Measurements from ENCODE around the gene SPINK4. TPM values are rescaled to one million over a fixed set of nuclear protein-coding genes. Genes with fewer than 3 reads are reported as not detected.

Gene SPINK4
- total RNA-seq, 1 donor from 2014 or later = not detected

- Mint-ChIP-seq H3K4me3 (no peak overlapping the region), H3K4me1 (peaks cover 15% of the 10 kb centered on the region), H3K9me3 (no peaks in the 10 kb centered on the region), H3K36me3 (ENCODE audit: low read depth) (no peaks in the 10 kb centered on the region), H3K27ac (no peak overlapping the region), H3K27me3 (no peaks in the 10 kb centered on the region)
- intact Hi-C loops (cut with micrococcal nuclease) = no loop called here
- ATAC-seq (ENCODE audit: low read depth) = no peak
- ChIA-PET CTCF (no interaction called here), POLR2A (no interaction called here)
- TF ChIP-seq CTCF (IDR thresholded peaks at IDR 0.05) = no peak
- DNase-seq = no peak
Observed at GRCh38 chr9:33197279-33198152, 42.5 kb upstream of the SPINK4 start.

DNA sequence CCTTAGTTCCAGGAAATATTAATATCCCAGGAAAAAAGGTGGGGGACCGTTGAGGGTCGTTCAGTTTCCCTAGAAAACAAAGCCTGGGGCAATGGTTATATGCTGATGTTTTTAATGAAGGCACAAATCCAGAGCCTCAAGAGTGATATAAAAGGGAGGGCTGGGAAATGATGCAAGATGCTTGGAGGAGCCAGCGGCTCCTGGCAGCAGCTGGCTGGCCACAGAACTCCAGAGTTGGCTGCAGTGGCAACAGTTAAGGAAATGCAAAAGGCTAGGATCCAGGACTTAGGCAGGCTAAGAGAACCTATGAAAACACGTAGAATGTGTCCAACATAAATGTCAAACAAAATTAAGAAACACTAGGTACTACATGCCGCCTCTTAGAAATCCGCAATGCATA lies 41.8 kb upstream of the SPINK4 start:
- ChIA-PET POLR2A (no interaction called here), CTCF (no interaction called here)
- no peak overlapping the region for H3K27ac Mint-ChIP-seq
- peaks cover 18% of the 10 kb centered on the region for H3K4me1 Mint-ChIP-seq
- intact Hi-C loops (cut with micrococcal nuclease) = no loop called here
- H3K36me3 Mint-ChIP-seq (ENCODE audit: low read depth) = no peaks in the 10 kb centered on the region
- DNase-seq (no peak), ATAC-seq (ENCODE audit: low read depth) (no peak)
- H3K9me3 Mint-ChIP-seq = no peaks in the 10 kb centered on the region
- no peaks in the 10 kb centered on the region for H3K27me3 Mint-ChIP-seq
- no peak overlapping the region for H3K4me3 Mint-ChIP-seq
- no peak for TF ChIP-seq CTCF (IDR thresholded peaks at IDR 0.05)

DNA sequence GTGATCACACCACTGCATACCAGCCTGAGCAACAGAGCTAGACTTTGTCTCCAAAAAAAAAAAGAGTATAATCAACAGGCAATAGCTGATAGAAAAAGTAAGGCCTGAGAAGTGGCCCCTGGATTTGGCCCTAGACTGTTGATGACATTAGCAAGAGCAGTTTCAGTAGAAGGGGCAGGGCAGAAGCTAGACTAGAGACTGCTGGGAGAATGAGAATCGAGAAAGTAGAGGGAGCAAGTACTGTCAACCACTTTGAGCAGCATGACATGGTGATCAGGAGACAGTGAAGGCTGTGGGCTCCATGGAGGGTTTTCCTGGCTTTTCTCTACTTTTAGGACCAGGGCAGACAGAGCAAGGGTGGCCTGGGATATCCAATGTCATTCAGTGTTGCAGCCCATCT lies 37.9 kb upstream of the SPINK4 start:
- Mint-ChIP-seq H3K9me3 (no peaks in the 10 kb centered on the region), H3K36me3 (ENCODE audit: low read depth) (no peaks in the 10 kb centered on the region), H3K4me3 (peak overlapping the region; percentile 78), H3K4me1 (peaks cover 25% of the 10 kb centered on the region), H3K27ac (peak overlapping the region; percentile 37), H3K27me3 (peaks cover 1% of the 10 kb centered on the region)
- ChIA-PET CTCF (interaction anchor here (0.9 to 4.3 kb wide), 4 partner anchors 15 to 51 kb away, joined by 3 to 25 read pairs (median 6); no protein-coding TSS in a partner anchor), POLR2A (interaction anchor here (0.8 to 3.5 kb wide), 12 partner anchors 20 to 177 kb away, joined by 3 to 30 read pairs (median 4); partner anchors contain the start of genes B4GALT1, DNAJA1, NFX1 and SMU1)
- DNase-seq = no peak
- intact Hi-C loops (cut with micrococcal nuclease) = no loop called here
- ATAC-seq (ENCODE audit: low read depth) = peak; percentile 46
- no peak for TF ChIP-seq CTCF (IDR thresholded peaks at IDR 0.05)

DNA sequence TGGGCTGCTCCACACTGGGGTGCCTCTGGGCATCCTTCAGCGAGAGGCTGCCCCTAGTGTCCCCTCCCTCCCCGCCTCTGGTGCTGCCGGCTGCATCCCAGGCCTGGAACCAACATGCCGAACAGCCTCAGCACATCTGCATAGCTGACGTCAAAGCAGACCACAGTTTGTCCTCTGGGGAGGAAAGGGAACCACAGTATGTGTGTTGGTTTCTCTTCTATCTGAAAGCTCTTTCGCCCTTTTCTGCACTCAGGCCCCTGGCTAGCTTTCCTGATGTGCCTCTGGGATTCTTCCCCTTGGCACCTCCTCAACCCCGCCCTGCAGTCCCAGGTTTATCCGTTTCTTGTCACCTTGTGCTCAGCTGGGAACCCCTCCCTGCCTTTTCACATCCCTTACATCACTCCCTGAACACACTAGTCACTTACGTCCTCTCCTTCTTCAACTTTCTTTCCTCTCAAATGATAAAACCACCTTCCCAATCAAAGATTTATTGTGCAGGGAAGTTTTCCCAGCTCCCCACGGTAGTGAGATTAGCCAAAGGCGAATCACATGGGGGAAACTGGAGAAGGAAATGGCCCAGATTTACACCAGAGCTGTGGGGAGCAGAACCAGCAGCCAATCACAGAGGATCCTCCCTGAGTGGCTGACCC lies 37.3 kb upstream of the SPINK4 start:
- H3K9me3 Mint-ChIP-seq = no peaks in the 10 kb centered on the region
- ChIA-PET CTCF (interaction anchor here (0.9 to 4.3 kb wide), 5 partner anchors 12 to 52 kb away, joined by 3 to 25 read pairs (median 4); no protein-coding TSS in a partner anchor), POLR2A (interaction anchor here (0.7 to 3.5 kb wide), 15 partner anchors 19 to 178 kb away, joined by 3 to 30 read pairs (median 4); partner anchors contain the start of genes B4GALT1, NFX1 and SMU1)
- intact Hi-C loops (cut with micrococcal nuclease) = no loop called here
- no peaks in the 10 kb centered on the region for H3K36me3 Mint-ChIP-seq (ENCODE audit: low read depth)
- peak; percentile 98 for ATAC-seq (ENCODE audit: low read depth)
- peak; percentile 67 for DNase-seq
- peak overlapping the region; percentile 83 for H3K27ac Mint-ChIP-seq
- peaks cover 24% of the 10 kb centered on the region for H3K4me1 Mint-ChIP-seq
- no peak for TF ChIP-seq CTCF (IDR thresholded peaks at IDR 0.05)
- peak overlapping the region; percentile 78 for H3K4me3 Mint-ChIP-seq
- peaks cover 1% of the 10 kb centered on the region for H3K27me3 Mint-ChIP-seq

DNA sequence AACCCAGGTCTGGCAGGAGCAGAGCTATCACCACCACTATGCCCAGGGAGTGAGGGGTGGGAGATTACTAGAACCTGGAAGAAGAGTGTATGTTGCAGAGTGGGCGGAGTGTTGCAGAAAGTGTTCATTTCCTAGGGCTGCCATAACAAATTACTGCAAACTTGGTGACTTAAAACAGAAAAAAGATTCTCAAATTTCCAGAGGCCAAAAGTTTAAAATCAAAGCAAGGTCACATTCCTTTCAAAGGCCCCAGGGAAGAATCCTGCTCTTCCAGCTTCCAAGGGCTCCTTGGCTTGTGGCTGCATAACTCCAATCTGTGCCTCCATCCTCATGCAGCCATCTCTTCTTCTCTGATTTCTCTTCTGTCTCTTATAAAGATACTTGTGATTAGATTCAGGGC lies 30.6 kb upstream of the SPINK4 start:
- no peak overlapping the region for H3K27ac Mint-ChIP-seq

More for the DNA sequence above, 30.6 kb upstream of the SPINK4 start:
- TF ChIP-seq CTCF (IDR thresholded peaks at IDR 0.05) = no peak
- POLR2A ChIA-PET = interaction anchor here (0.6 kb wide), 1 partner anchor 15 kb away, joined by 6 read pairs; no protein-coding TSS in a partner anchor
- no peaks in the 10 kb centered on the region for H3K4me1 Mint-ChIP-seq
- CTCF ChIA-PET = interaction anchor here (1.3 kb wide), 1 partner anchor 17 kb away, joined by 4 read pairs; no protein-coding TSS in a partner anchor
- H3K27me3 Mint-ChIP-seq = peaks cover 1% of the 10 kb centered on the region
- ATAC-seq (ENCODE audit: low read depth) (no peak), DNase-seq (no peak)
- no peaks in the 10 kb centered on the region for H3K36me3 Mint-ChIP-seq (ENCODE audit: low read depth)
- intact Hi-C loops (cut with micrococcal nuclease) = no loop called here
- H3K4me3 Mint-ChIP-seq = no peak overlapping the region
- no peaks in the 10 kb centered on the region for H3K9me3 Mint-ChIP-seq
